Measurements from ENCODE around the gene KLHL3. TPM values are rescaled to one million over a fixed set of nuclear protein-coding genes. Genes with fewer than 3 reads are reported as not detected.

The KLHL3 gene
- total RNA-seq, 2 donors from 2014 or later = 8.3 to 9.7 TPM

DNA sequence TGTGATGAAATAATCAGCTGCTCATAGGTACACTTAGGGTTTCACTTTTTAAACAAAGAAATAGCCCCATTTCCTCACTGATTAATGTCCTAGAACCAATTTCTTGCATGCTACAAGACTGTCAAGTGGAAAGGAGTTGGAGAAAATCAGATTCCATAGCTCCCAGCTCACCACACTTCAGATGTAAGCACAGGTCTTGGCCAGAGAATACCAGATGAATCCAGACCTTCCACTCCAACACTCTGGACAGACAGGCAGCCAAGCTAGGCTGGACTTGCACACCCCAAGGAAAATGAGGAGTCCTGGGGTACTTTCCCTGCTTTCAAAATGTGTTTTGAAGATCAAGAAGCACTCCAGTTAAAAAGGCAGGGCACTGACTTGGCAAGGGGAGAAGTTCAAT lies 68.5 kb downstream of the KLHL3 start:
- H3K27ac Mint-ChIP-seq = no peak overlapping the region
- DNase-seq = no peak
- ATAC-seq (replicated peaks in 1 of 2) = no peak
- H3K4me1 Mint-ChIP-seq (ENCODE audit: low read depth) = peaks cover 33% of the 10 kb centered on the region
- H3K9me3 Mint-ChIP-seq = no peaks in the 10 kb centered on the region
- no peaks in the 10 kb centered on the region for H3K36me3 Mint-ChIP-seq (ENCODE audit: insufficient read depth in 2 of 2)
- no peaks in the 10 kb centered on the region for H3K27me3 Mint-ChIP-seq (ENCODE audit: low read depth)
- no peak overlapping the region for H3K4me3 Mint-ChIP-seq

DNA sequence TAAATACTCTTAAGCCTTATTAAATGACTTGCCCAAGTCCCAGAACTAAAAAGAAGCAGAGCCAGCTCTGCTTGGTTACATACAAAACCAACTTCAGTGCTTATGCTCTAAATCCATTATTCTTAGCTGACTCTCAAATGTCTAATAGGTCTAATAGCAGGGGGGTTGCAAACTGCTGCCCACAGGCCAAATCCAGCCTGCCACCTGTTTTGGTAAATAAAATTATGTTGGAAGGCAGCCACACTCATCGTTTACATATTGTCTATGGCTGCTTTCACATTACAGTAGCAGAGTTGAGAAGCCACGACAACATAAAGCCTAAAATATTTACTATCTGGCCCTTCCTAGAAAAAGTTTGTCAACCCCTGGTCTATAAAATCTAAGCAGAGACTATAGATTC lies 69.0 kb downstream of the KLHL3 start:
- ATAC-seq (replicated peaks in 1 of 2) (no peak), DNase-seq (no peak)
- no peaks in the 10 kb centered on the region for H3K36me3 Mint-ChIP-seq (ENCODE audit: insufficient read depth in 2 of 2)
- H3K4me1 Mint-ChIP-seq (ENCODE audit: low read depth) = peaks cover 33% of the 10 kb centered on the region
- no peaks in the 10 kb centered on the region for H3K9me3 Mint-ChIP-seq
- H3K27me3 Mint-ChIP-seq (ENCODE audit: low read depth) = no peaks in the 10 kb centered on the region
- peak overlapping the region; percentile 38 to 52 for H3K4me3 Mint-ChIP-seq
- peak overlapping the region; percentile 17 for H3K27ac Mint-ChIP-seq

DNA sequence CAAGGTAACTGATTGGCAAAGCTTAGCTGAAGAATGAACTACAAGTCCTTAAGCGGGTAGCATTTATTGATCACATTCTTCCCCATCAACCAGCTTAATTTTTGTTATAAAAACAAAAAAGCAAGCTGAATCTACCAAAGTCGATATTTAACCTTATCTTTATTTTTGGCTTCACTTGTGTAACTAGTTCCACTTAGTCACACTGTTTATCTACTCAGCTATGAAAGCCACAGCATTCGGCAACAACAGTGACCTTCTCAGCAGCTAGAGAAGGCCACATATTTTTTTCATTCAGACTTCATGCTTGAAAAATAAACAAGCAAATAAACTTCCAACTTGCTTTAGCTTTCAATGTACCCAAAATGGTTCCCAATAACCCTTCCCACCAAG lies 69.4 kb downstream of the KLHL3 start:
- DNase-seq (peak in 1 of 2 donors; percentile 18), ATAC-seq (replicated peaks in 1 of 2) (peak; percentile 73 to 75)
- Mint-ChIP-seq H3K4me3 (peak overlapping the region; percentile 38 to 52), H3K4me1 (ENCODE audit: low read depth) (peaks cover 33% of the 10 kb centered on the region), H3K36me3 (ENCODE audit: insufficient read depth in 2 of 2) (no peaks in the 10 kb centered on the region), H3K9me3 (no peaks in the 10 kb centered on the region), H3K27me3 (ENCODE audit: low read depth) (no peaks in the 10 kb centered on the region), H3K27ac (peak overlapping the region; percentile 17)

DNA sequence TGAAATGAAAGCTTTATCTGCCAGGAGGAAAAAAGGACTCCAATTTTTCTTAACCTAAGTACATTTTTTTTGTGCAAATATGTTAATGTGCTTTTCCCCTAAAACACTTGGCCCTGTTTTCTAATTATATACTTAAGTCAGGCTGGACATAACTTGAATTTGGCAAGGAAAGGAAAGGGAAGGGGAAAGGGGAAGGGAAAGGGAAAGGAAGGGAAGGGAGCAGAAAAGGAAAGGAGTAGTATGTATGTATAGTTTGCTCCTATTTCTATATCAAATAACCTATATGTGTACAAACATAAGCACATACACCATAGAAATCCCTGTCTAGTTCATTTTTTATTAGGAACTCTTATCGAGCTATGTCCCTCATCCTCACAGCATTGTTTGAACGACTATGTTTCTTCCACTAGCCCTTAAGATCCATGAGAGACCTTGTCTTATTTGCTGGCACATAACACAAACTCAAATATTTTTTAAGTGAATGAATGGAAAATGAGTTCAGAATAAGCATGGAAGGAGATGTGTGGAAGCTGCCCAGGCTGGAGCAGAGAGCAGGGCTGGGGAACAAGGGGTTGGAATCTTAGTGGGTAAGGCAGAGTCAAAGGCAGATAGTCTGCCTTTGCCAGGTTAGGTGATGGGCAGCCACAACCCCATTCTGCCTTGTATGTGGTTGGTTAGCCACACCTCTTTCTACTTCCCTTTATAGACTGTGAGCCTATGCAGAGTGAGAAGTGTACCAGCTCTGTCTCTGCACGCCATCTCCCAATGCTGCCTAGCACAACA lies 70.0 kb downstream of the KLHL3 start:
- Mint-ChIP-seq H3K4me1 (ENCODE audit: low read depth) (peaks cover 33% of the 10 kb centered on the region), H3K9me3 (no peaks in the 10 kb centered on the region), H3K36me3 (ENCODE audit: insufficient read depth in 2 of 2) (no peaks in the 10 kb centered on the region), H3K27me3 (ENCODE audit: low read depth) (no peaks in the 10 kb centered on the region), H3K27ac (peak overlapping the region; percentile 67), H3K4me3 (peak overlapping the region; percentile 38 to 52)
- peak; percentile 61 to 67 for DNase-seq
- ATAC-seq (replicated peaks in 1 of 2) = peak; percentile 100

DNA sequence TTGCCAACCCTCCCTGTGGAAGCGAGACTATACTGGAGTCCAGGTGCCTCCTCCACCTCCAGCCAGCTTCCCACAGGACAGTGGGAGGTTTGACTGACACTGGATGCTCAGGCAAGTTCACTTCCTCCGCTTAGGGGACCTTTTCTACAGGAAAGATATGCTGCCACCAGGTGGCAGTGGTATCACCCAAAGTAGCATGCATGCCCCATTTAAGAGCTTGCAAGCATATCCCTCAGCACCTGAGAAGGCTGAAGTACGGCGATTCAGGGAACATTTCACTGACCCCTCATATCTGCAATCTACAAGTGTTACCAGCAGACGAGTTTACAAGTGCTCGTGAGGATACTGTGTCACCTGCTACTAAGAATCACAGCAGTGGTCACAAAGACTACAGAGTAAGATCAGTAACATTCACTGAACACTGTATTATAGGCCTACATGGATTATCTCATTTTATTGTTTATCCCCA lies 75.5 kb downstream of the KLHL3 start:
- no peaks in the 10 kb centered on the region for H3K9me3 Mint-ChIP-seq
- DNase-seq = peak; percentile 71 to 74
- ATAC-seq (replicated peaks in 1 of 2) = peak; percentile 91 to 96
- no peaks in the 10 kb centered on the region for H3K27me3 Mint-ChIP-seq (ENCODE audit: low read depth)
- H3K36me3 Mint-ChIP-seq (ENCODE audit: insufficient read depth in 2 of 2) = no peaks in the 10 kb centered on the region
- H3K4me1 Mint-ChIP-seq (ENCODE audit: low read depth) = peaks cover 11% of the 10 kb centered on the region
- no peak overlapping the region for H3K4me3 Mint-ChIP-seq
- H3K27ac Mint-ChIP-seq = no peak overlapping the region

DNA sequence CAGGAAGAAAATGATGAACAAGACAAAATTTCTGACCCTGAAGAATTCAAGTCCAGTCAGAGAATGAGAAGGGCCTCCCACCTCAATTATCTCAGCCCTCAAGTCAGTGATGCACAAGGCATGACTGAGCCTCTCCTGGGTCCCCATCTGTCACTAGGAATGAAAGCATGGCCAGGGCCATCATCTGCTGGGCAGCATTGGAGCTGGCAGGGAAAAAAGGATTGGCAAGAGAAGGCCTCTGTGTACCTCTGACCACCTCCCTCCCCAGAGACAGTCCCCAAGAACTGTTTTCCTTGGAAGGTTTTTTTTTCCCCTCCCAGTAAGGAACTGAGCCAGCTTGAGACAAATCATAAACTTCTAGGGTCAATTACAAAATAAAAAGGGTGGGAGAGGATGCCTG lies 76.7 kb downstream of the KLHL3 start:
- peaks cover 7% of the 10 kb centered on the region for H3K4me1 Mint-ChIP-seq (ENCODE audit: low read depth)
- H3K4me3 Mint-ChIP-seq = no peak overlapping the region
- H3K27ac Mint-ChIP-seq = no peak overlapping the region
- H3K27me3 Mint-ChIP-seq (ENCODE audit: low read depth) = no peaks in the 10 kb centered on the region
- no peaks in the 10 kb centered on the region for H3K36me3 Mint-ChIP-seq (ENCODE audit: insufficient read depth in 2 of 2)
- DNase-seq = no peak
- ATAC-seq (replicated peaks in 1 of 2) = no peak
- H3K9me3 Mint-ChIP-seq = no peaks in the 10 kb centered on the region

DNA sequence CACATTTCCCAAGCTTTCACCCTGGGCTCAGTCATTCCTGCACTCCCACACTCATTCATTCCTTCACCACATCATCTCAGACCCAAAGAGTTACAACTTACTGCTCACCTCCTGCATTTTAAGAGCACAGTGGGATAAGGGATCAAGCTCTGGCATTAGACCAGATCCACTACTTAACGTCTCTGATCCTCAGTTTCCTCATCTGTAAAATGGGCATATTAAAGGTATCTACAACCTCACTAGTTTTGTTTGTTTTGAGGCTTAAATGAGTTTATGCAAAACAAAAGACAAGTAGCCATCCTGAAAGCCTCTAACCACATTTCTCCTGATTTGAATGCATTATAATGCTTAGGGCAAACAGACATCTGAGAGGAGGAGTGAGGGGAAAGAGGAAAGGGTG lies 77.6 kb downstream of the KLHL3 start:
- no peaks in the 10 kb centered on the region for H3K36me3 Mint-ChIP-seq (ENCODE audit: insufficient read depth in 2 of 2)

DNA sequence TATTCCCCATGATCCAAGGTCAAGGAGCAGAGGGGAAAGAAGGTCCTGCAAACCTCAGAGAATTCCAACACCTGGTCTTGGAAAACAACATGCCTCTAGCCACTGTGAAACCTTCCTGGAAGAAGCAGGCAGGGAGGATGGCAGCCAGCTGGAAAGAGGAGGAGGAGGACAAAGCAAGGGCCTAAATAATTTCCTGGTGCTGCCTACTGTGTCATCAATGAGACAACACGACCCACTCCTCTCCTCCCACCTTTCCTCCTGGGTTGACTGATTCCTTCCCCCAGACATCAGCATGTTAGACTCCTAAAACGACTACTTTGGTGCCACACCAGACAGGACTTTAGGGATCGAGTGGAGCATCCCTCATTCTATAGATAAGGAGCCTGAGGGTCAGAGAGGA lies 78.8 kb downstream of the KLHL3 start:
- H3K9me3 Mint-ChIP-seq = no peaks in the 10 kb centered on the region
- peaks cover 7% of the 10 kb centered on the region for H3K4me1 Mint-ChIP-seq (ENCODE audit: low read depth)
- ATAC-seq (replicated peaks in 1 of 2) (no peak), DNase-seq (no peak)
- no peak overlapping the region for H3K27ac Mint-ChIP-seq
- no peaks in the 10 kb centered on the region for H3K36me3 Mint-ChIP-seq (ENCODE audit: insufficient read depth in 2 of 2)
- no peaks in the 10 kb centered on the region for H3K27me3 Mint-ChIP-seq (ENCODE audit: low read depth)
- no peak overlapping the region for H3K4me3 Mint-ChIP-seq

More for the DNA sequence above, 77.6 kb downstream of the KLHL3 start:
- Mint-ChIP-seq H3K9me3 (no peaks in the 10 kb centered on the region), H3K4me1 (ENCODE audit: low read depth) (peaks cover 7% of the 10 kb centered on the region), H3K27ac (no peak overlapping the region), H3K4me3 (no peak overlapping the region), H3K27me3 (ENCODE audit: low read depth) (no peaks in the 10 kb centered on the region)
- DNase-seq (no peak), ATAC-seq (replicated peaks in 1 of 2) (no peak)

DNA sequence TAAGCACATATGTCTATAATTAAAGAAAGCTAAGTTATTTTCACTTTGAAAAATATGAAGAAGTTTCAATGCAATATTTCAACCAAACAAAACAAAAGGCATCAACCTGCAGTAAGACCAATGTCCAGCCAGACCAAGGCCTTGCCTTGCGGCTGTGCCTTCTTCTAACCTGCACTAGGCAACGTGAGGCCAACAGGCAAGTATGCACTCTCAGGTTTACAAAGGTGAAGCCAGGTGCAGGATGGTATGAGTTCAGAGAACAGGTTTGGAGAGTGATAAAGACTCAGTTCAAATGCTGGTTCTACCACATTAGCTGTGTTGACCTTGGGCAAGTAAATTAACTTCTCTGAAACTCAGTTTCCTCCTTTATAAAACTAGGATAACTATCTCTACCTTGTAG lies 79.3 kb downstream of the KLHL3 start:
- Mint-ChIP-seq H3K4me1 (ENCODE audit: low read depth) (peaks cover 7% of the 10 kb centered on the region), H3K9me3 (no peaks in the 10 kb centered on the region), H3K36me3 (ENCODE audit: insufficient read depth in 2 of 2) (no peaks in the 10 kb centered on the region), H3K27ac (no peak overlapping the region), H3K27me3 (ENCODE audit: low read depth) (no peaks in the 10 kb centered on the region), H3K4me3 (no peak overlapping the region)
- no peak for ATAC-seq (replicated peaks in 1 of 2)
- DNase-seq = no peak

DNA sequence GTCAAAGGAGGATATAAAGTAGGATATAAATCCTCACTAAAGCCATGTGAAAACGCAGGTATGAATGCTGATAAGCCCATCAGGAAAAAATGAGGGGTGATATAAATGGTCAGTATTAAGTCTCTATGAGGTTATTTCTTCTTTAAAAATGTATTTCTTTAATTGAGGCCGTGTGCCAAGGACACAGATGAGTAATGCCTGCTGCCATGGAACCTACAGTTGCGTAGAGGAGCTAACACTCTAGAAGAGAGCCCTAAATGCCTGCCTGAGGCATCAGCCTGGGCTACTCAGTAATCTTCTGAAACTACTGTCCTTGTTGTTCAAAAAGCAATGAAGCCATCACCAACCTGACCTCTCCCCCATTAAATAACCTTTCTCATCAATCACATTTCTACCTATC lies 84.9 kb downstream of the KLHL3 start:
- no peak overlapping the region for H3K4me3 Mint-ChIP-seq
- no peaks in the 10 kb centered on the region for H3K36me3 Mint-ChIP-seq (ENCODE audit: insufficient read depth in 2 of 2)
- no peaks in the 10 kb centered on the region for H3K4me1 Mint-ChIP-seq (ENCODE audit: low read depth)
- ATAC-seq (replicated peaks in 1 of 2) (no peak), DNase-seq (no peak)
- no peaks in the 10 kb centered on the region for H3K27me3 Mint-ChIP-seq (ENCODE audit: low read depth)
- no peaks in the 10 kb centered on the region for H3K9me3 Mint-ChIP-seq
- H3K27ac Mint-ChIP-seq = no peak overlapping the region

DNA sequence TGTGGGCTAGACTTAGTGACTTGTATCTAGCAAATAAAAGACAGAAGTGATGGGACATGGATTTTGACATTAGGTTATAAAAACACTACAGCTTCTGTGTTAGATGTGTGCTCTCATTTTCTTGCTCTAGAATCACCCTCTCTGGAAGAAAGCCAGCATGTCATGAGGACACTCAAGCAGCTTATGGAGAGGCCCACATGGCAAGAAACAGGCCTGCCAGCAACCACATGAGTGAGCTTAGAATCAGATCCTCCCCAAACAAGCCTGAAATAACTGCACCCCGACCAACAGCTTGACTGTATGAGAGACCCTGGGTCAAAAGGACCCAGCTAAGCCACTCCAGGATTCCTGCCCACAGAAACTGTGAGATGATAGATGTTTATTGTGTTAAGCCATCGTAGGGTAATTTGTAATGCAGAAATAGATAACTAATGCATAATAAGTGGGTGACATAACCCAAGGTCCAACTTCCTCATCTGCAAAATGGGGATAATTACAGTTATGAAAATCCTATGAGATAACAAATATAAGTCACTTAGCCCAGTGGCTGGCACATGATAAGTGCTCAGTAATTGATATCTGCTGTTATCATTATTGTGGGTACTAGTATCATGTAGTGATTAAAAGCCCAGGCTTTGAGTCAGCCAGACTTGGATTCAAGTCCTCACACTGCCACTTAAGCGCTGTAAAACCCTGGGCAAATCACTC lies 86.5 kb downstream of the KLHL3 start:
- Mint-ChIP-seq H3K4me3 (no peak overlapping the region), H3K9me3 (no peaks in the 10 kb centered on the region), H3K36me3 (ENCODE audit: insufficient read depth in 2 of 2) (no peaks in the 10 kb centered on the region), H3K27me3 (ENCODE audit: low read depth) (no peaks in the 10 kb centered on the region), H3K4me1 (ENCODE audit: low read depth) (no peaks in the 10 kb centered on the region), H3K27ac (no peak overlapping the region)
- ATAC-seq (replicated peaks in 1 of 2) (no peak), DNase-seq (no peak)

DNA sequence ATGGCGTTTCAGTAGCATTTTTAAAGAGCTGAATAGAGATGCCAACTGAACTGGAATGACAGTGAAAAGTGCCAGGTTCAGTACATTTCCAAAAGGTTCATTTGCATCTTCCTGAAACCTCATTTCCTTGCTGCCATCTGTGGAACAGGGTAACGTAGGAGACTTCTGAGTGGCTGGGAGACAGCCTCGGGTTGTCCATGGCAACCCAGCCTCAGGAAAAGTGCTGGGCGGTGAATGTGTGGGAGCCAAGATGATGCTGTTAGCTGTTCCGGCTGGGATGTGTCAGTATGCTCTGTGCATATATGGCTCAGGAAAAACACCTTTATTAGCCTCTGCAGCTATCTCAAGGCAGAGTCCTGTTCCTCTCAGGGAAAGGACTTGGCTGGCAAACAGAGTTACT lies 87.5 kb downstream of the KLHL3 start:
- Mint-ChIP-seq H3K27ac (no peak overlapping the region), H3K36me3 (ENCODE audit: insufficient read depth in 2 of 2) (no peaks in the 10 kb centered on the region), H3K4me1 (ENCODE audit: low read depth) (no peaks in the 10 kb centered on the region), H3K4me3 (no peak overlapping the region), H3K27me3 (ENCODE audit: low read depth) (no peaks in the 10 kb centered on the region), H3K9me3 (no peaks in the 10 kb centered on the region)
- ATAC-seq (replicated peaks in 1 of 2) = no peak
- DNase-seq = no peak

DNA sequence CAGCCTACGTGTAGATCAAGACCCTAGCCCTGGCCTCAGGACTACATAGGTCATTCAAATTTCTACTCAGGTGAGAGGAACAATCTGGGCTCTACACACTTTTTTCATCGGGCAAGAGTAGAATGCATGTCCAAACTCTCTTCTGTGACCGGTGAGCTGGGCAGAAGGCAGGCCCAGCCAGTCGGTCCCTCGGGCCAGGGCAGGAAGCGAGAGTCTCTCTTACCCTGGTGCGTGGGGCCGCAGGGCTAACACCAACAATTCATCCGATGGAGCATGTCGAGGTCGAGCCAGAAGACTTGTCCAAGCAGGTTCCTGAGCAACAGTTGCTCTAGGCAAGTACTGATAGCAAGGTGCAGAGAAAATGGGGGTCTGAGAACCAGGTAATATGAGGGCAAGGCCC lies 88.5 kb downstream of the KLHL3 start:
- no peaks in the 10 kb centered on the region for H3K4me1 Mint-ChIP-seq (ENCODE audit: low read depth)
- H3K27me3 Mint-ChIP-seq (ENCODE audit: low read depth) = no peaks in the 10 kb centered on the region
- no peak overlapping the region for H3K27ac Mint-ChIP-seq
- no peak for ATAC-seq (replicated peaks in 1 of 2)
- H3K36me3 Mint-ChIP-seq (ENCODE audit: insufficient read depth in 2 of 2) = no peaks in the 10 kb centered on the region
- H3K4me3 Mint-ChIP-seq = no peak overlapping the region
- H3K9me3 Mint-ChIP-seq = no peaks in the 10 kb centered on the region
- no peak for DNase-seq
